Endothelial cell of umbilical vein (primary cell): ENCODE measurements around the gene SPDYE4. TPM values are rescaled to one million over a fixed set of nuclear protein-coding genes. Genes with fewer than 3 reads are reported as not detected.

Experiments used
- BruUV-seq: library from RNA; stranded (reverse); fragments of 400-500 nt; replicated peaks from 2 replicates; lab custom pipeline; 2021; lab: Mats Ljungman, UMichigan
- CTCF ChIA-PET: fragments of 300-600, 350-600 bp; sonication (Branson Sonifier 250); formaldehyde crosslinking; loops from one replicate; lab custom pipeline; 2021; ENCODE audit warnings: antibody characterized with exemption, inconsistent platforms; lab: Charles Lee
- POLR2A ChIA-PET: fragments of 300-600, 350-600 bp; sonication (Branson Sonifier 250); formaldehyde crosslinking; loops from one replicate; lab custom pipeline; 2021; ENCODE audit warnings: antibody characterized with exemption, inconsistent platforms; lab: Charles Lee
- DNase-seq: peaks from one replicate; pipeline ENCODE4 v3.0.0-alpha.2; 2011; ENCODE audit warnings: low read depth, low spot score
- FAIRE-seq: peaks from 2 replicates; lab custom pipeline; 2011; peaks lifted over from hg19 to GRCh38; lab: Jason Lieb, UNC
- H2AFZ ChIP-seq: 2 replicates; pipeline ENCODE4 v1.6.0; 2012; ENCODE audit warnings: low read depth, low read length, control low read depth, inconsistent platforms
- H3K27ac ChIP-seq: 2 replicates; pipeline ENCODE4 v1.5.1; 2011; ENCODE audit warnings: low read depth, mild to moderate bottlenecking, control low read depth, low read length, moderate library complexity; ENCODE audit not compliant: insufficient read depth
- H3K27me3 ChIP-seq, 2 experiments: 2 replicates each; pipeline versions ENCODE4 v1.6.0 to v1.6.1; 2011; ENCODE audit warnings: low read length in 2 of 2, mixed read lengths in 1 of 2; ENCODE audit not compliant: control insufficient read depth in 2 of 2, insufficient read depth in 2 of 2
- H3K36me3 ChIP-seq, 2 experiments: 2 replicates in 1 of 2; 3 replicates in 1 of 2; pipeline ENCODE4 v1.5.1; 2011; ENCODE audit warnings: low read length in 2 of 2, mild to moderate bottlenecking in 1 of 2, moderate library complexity in 1 of 2; ENCODE audit not compliant: control insufficient read depth in 2 of 2, insufficient read depth in 2 of 2; ENCODE audit errors: extremely low read depth in 1 of 2
- H3K4me1 ChIP-seq: 3 replicates; pipeline ENCODE4 v1.5.1; 2011; ENCODE audit warnings: mild to moderate bottlenecking, low read length; ENCODE audit not compliant: control insufficient read depth, insufficient read depth; ENCODE audit errors: extremely low read depth
- H3K4me2 ChIP-seq: 2 replicates; pipeline ENCODE4 v1.6.1; 2011; ENCODE audit warnings: low read length, control low read depth, mixed read lengths; ENCODE audit not compliant: insufficient read depth
- H3K4me3 ChIP-seq, 3 experiments: fragments of 200-600 bp in 1 of 3; sonication (generic), shearing (Covaris generic) in 1 of 3; replicated peaks in 1 of 3; 2 replicates each; pipeline ENCODE4 v1.5.1; 2011 to 2016; ENCODE audit warnings: control low read depth in 3 of 3, low read length in 3 of 3, mild to moderate bottlenecking in 2 of 3, inconsistent platforms in 1 of 3, low read depth in 1 of 3, moderate library complexity in 1 of 3; ENCODE audit not compliant: insufficient read depth in 1 of 3
- H3K79me2 ChIP-seq: 2 replicates; pipeline ENCODE4 v1.6.0; 2012; ENCODE audit warnings: low read length, inconsistent platforms; ENCODE audit not compliant: control insufficient read depth, insufficient read depth
- H3K9ac ChIP-seq: replicated peaks from 2 replicates; pipeline ENCODE3; 2011; ENCODE audit warnings: low read length, control low read depth; ENCODE audit not compliant: insufficient read depth; ENCODE audit errors: extremely low read depth
- H3K9me1 ChIP-seq: replicated peaks from 3 replicates; pipeline ENCODE4 v1.6.0; 2011; ENCODE audit warnings: mild to moderate bottlenecking, low read length; ENCODE audit not compliant: control insufficient read depth, insufficient read depth; ENCODE audit errors: extremely low read depth
- H3K9me3 ChIP-seq: replicated peaks from 2 replicates; pipeline ENCODE4 v1.5.1; 2012; ENCODE audit warnings: low read length, inconsistent platforms; ENCODE audit not compliant: control insufficient read depth, insufficient read depth
- H4K20me1 ChIP-seq: replicated peaks from 2 replicates; pipeline ENCODE3; 2011; ENCODE audit warnings: mild to moderate bottlenecking, low read length; ENCODE audit not compliant: control insufficient read depth, insufficient read depth; ENCODE audit errors: extremely low read depth
- CTCF ChIP-seq, 2 donors: IDR thresholded peaks; 1 replicate in 1 of 2; 2 replicates in 1 of 2; pipeline ENCODE4 v1.5.1; 2011; ENCODE audit warnings: low read length in 2 of 2, mild to moderate bottlenecking in 2 of 2, moderate library complexity in 2 of 2, control low read depth in 1 of 2, inconsistent platforms in 1 of 2, low read depth in 1 of 2; ENCODE audit not compliant: insufficient read depth in 1 of 2; ENCODE audit errors: extremely low read depth in 1 of 2
- EZH2 ChIP-seq: IDR thresholded peaks from 2 replicates; pipeline ENCODE4 v1.6.1; 2012; ENCODE audit warnings: borderline replicate concordance, low read depth, mild to moderate bottlenecking, moderate library complexity, low read length, inconsistent platforms; ENCODE audit not compliant: severe bottlenecking
- FOS ChIP-seq: IDR thresholded peaks from 2 replicates; pipeline ENCODE4 v1.6.1; 2011; ENCODE audit warnings: mild to moderate bottlenecking, low read length, moderate library complexity, borderline replicate concordance; ENCODE audit not compliant: insufficient read depth
- GATA2 ChIP-seq: IDR thresholded peaks from 2 replicates; pipeline ENCODE4 v1.7.0; 2011; ENCODE audit warnings: low read depth, mild to moderate bottlenecking, moderate library complexity, mixed read lengths, low read length; ENCODE audit not compliant: insufficient read length, insufficient read depth
- JUN ChIP-seq: IDR thresholded peaks from 2 replicates; pipeline ENCODE4 v1.6.1; 2011; ENCODE audit warnings: borderline replicate concordance, low read depth; ENCODE audit not compliant: insufficient read length, insufficient read depth
- MYC ChIP-seq: IDR thresholded peaks from one replicate; pipeline ENCODE4 v1.6.1; 2011; ENCODE audit warnings: mild to moderate bottlenecking, low read depth, low read length
- POLR2A ChIP-seq: IDR thresholded peaks from 2 replicates; pipeline ENCODE4 v1.6.1; 2012; ENCODE audit warnings: low read depth, mild to moderate bottlenecking, control low read depth, low read length
- POLR2AphosphoS5 ChIP-seq: IDR thresholded peaks from 2 replicates; pipeline ENCODE4 v1.6.1; 2012; ENCODE audit warnings: low read depth, mild to moderate bottlenecking, control low read depth, low read length, moderate library complexity; ENCODE audit not compliant: insufficient read depth
- dilution Hi-C: fragments of 300-500 bp; cut with MboI; formaldehyde crosslinking; loops from one replicate; pipeline ENCODE4 v1.15.0; 2019; ENCODE audit warnings: low sequenced_read_pairs; ENCODE audit not compliant: extremely low pct_ligation_motif_present
- intact Hi-C: fragments of 100-400 bp; cut with micrococcal nuclease; formaldehyde crosslinking; loops from one replicate; pipeline ENCODE4 v1.10.0; 2022
- polyA plus RNA-seq, 4 experiments: library from polyadenylated mRNA; depleted of rRNA in 3 of 4; stranded (reverse) in 3 of 4; unstranded in 1 of 4; fragments of >200 nt; gene quantifications; 2 replicates each; pipeline versions ENCODE4 v1.2.1 to v1.2.3, GENCODE V29; 2011 to 2012; ENCODE audit warnings: missing spikeins in 1 of 4
- total RNA-seq: library from RNA; stranded (reverse); gene quantifications from 2 replicates; pipeline ENCODE4 v1.2.3, GENCODE V29; 2021
- TF ChIP-seq, protein P1 (sequence below): IDR thresholded peaks from 2 replicates; pipeline ENCODE4 v1.6.1; 2011; ENCODE audit not compliant: insufficient read depth, insufficient read length

SPDYE4 gene
- total and polyA plus RNA-seq, 2 donors (not counting 3 experiments of a cell fraction or from before 2014, with no cell fraction given) = not detected

DNA sequence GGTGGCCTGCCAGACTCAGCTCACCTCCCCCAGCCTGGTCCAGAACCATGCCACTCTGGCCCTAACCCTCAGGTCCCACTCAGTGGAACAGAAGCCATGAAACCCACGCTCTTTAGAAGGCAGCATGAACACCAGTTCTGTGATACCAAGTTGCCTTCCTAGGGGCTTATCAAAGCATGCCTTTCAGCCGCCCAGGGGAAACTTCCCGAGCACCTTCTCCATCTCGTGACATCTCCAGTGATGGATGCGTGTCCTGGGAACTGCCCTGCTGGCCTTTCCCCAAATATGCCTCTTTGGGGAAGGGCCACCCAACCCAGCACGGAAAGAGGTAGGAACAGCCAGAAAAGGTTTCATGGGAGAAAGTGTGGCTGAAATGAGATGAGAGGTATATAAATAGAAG, 22.0 kb downstream of the SPDYE4 start:
- BruUV-seq = no TSS peak
- ChIA-PET CTCF (interaction anchor here (2.1 kb wide), 1 partner anchor 9 kb away, joined by 7 read pairs; no protein-coding TSS in a partner anchor), POLR2A (no interaction called here)
- no peak overlapping the region for H3K4me3 ChIP-seq
- peaks cover 0 to 6% of the 10 kb centered on the region in 2 experiments for H3K27me3 ChIP-seq
- H3K79me2 ChIP-seq = no peaks in the 10 kb centered on the region
- dilution Hi-C loops = no loop called here
- no peaks in the 10 kb centered on the region for H3K36me3 ChIP-seq
- no peak overlapping the region for H3K9ac ChIP-seq
- H2AFZ ChIP-seq = no peak overlapping the region
- H3K4me2 ChIP-seq = no peak overlapping the region
- intact Hi-C loops = no loop called here
- no peak overlapping the region for H3K27ac ChIP-seq
- no peaks in the 10 kb centered on the region for H3K9me3 ChIP-seq
- no peaks in the 10 kb centered on the region for H4K20me1 ChIP-seq
- H3K4me1 ChIP-seq = no peaks in the 10 kb centered on the region
- DNase-seq = no peak
- no peak for FAIRE-seq
- TF ChIP-seq EZH2 (no peak), POLR2A (no peak), POLR2AphosphoS5 (no peak), FOS (no peak), JUN (no peak)
- TF ChIP-seq, protein P1, sequence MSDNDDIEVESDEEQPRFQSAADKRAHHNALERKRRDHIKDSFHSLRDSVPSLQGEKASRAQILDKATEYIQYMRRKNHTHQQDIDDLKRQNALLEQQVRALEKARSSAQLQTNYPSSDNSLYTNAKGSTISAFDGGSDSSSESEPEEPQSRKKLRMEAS = no peak
- no peaks in the 10 kb centered on the region for H3K9me1 ChIP-seq

DNA sequence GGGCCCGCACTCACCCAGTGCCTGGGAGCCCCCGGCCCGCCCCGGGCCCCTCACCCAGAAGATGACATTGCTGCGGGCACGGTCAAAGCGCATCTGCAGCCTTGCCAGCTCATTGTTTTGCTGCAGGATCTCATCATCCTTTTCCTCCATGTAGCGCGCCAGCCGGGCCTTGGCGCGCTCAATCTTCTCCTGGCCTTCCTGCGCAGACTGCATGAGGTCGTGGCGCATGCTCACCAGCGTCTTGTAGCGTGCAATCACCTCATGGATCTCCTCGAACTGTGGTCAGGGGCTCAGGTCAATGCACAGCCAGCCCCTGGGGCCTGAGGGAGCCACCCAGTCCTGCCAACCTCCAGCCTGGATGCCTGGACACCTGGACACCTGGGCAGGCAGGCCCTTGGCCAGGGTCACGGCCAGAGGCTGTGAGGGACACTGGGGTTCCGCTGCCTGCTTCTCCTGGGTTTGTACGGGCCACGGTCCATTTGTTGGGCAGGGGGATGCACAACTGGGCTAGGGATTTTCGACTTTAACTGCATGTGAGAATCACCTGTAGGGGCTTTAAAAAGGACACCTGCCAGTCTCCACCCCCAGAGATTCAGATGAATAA, 22.9 kb downstream of the SPDYE4 start:
- H3K36me3 ChIP-seq = no peaks in the 10 kb centered on the region
- H4K20me1 ChIP-seq = no peaks in the 10 kb centered on the region
- H3K4me1 ChIP-seq = no peaks in the 10 kb centered on the region
- ChIA-PET CTCF (interaction anchor here (2.1 to 3.5 kb wide), 2 partner anchors 10 to 11 kb away, joined by 7 to 21 read pairs; no protein-coding TSS in a partner anchor), POLR2A (no interaction called here)
- no peak overlapping the region for H3K4me2 ChIP-seq
- DNase-seq (no peak), FAIRE-seq (no peak)
- no peaks in the 10 kb centered on the region for H3K9me3 ChIP-seq
- no peaks in the 10 kb centered on the region for H3K9me1 ChIP-seq
- TF ChIP-seq EZH2 (no peak), JUN (no peak), POLR2A (no peak), FOS (no peak), CTCF (IDR thresholded peaks at IDR 0.05; ENCODE audit: extremely low read depth in 1 of 2, insufficient read depth in 1 of 2, low read depth in 1 of 2, low read length in 2 of 2) (no peak), GATA2 (no peak), POLR2AphosphoS5 (no peak), MYC (no peak)
- TF ChIP-seq, protein P1 = no peak
- no peaks in the 10 kb centered on the region for H3K79me2 ChIP-seq
- H2AFZ ChIP-seq = no peak overlapping the region
- H3K27ac ChIP-seq = no peak overlapping the region
- H3K9ac ChIP-seq = no peak overlapping the region
- H3K27me3 ChIP-seq = peaks cover 0 to 6% of the 10 kb centered on the region in 2 experiments
- no peak overlapping the region for H3K4me3 ChIP-seq
- BruUV-seq = no TSS peak
- dilution Hi-C loops (no loop called here), intact Hi-C loops (no loop called here)
